Chondrocyte (in vitro differentiated cells): Measurements from ENCODE around the gene NINL. TPM values are rescaled to one million over a fixed set of nuclear protein-coding genes. Genes with fewer than 3 reads are reported as not detected.
A peak's percentile ranks its signal among the peaks of the same experiment; 100 is the strongest.

Experiments
- DNase-seq: peaks from one replicate; pipeline ENCODE4 v3.0.0; 2021; ENCODE audit warnings: mixed read lengths, low spot score
- H3K27ac Mint-ChIP-seq: one replicate; pipeline ENCODE4 v1.8.0; 2021; ENCODE audit warnings: mild to moderate bottlenecking, moderate library complexity, mixed read lengths; ENCODE audit not compliant: unreplicated experiment
- H3K27me3 Mint-ChIP-seq: 2 replicates; pipeline ENCODE4 v1.8.0; 2021; ENCODE audit warnings: low read depth, mixed read lengths
- H3K36me3 Mint-ChIP-seq: 2 replicates; pipeline ENCODE4 v1.8.0; 2021; ENCODE audit warnings: low read depth, mixed read lengths
- H3K4me1 Mint-ChIP-seq: 2 replicates; pipeline ENCODE4 v1.8.0; 2021; ENCODE audit warnings: low read depth, mild to moderate bottlenecking, mixed read lengths
- H3K4me3 Mint-ChIP-seq: one replicate; pipeline ENCODE4 v1.8.0; 2021; ENCODE audit warnings: mild to moderate bottlenecking, moderate library complexity, mixed read lengths; ENCODE audit not compliant: unreplicated experiment
- H3K9me3 Mint-ChIP-seq: 2 replicates; pipeline ENCODE4 v1.8.0; 2021; ENCODE audit warnings: low read depth, mixed read lengths
- total RNA-seq: library from RNA; stranded (reverse); gene quantifications from 3 replicates; pipeline ENCODE4 v1.2.1, GENCODE V29; 2021
- TF ChIP-seq, protein P1 (sequence below): fragments of 200-600 bp; sonication (generic); IDR thresholded peaks from 2 replicates; pipeline ENCODE4 v1.5.0; 2021; ENCODE audit warnings: antibody characterized with exemption, mild to moderate bottlenecking, moderate library complexity

Gene NINL
- total RNA-seq, 1 donor from 2014 or later: 10.6 TPM

DNA sequence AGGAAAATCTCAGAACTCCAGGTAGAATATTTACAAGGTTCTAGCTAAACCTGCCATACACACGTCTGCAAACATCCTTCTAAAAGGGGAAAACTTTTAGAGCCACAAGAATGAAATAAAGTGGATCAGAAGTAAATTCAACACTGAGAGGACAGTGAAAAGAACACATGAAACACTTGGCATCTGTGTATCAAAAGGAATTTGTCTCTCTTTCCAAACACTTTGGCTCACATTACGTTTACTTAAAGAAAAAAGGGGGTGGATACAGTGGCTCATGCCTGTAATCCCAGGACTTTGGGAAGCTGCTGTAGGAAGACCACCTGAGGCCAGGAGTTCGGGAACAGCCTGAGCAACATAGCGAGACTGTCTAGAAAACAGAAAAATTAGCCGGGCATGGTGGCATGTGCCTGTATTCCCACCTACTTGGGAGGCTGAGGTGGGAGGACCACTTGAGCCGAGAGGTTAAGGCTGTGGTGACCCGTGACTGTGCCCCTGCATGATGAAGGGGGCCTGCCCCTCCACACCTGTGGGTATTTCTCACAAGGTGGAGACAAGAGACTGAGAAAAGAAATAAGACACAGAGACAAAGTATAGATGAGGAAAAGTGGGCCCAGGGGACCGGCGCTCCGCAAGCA is 35.4 kb downstream of the NINL start:
- Mint-ChIP-seq H3K36me3 (no peaks in the 10 kb centered on the region), H3K27ac (peak overlapping the region; percentile 43), H3K4me1 (peaks cover 44% of the 10 kb centered on the region), H3K4me3 (no peak overlapping the region), H3K27me3 (no peaks in the 10 kb centered on the region), H3K9me3 (no peaks in the 10 kb centered on the region)
- DNase-seq: no peak
- TF ChIP-seq, protein P1, sequence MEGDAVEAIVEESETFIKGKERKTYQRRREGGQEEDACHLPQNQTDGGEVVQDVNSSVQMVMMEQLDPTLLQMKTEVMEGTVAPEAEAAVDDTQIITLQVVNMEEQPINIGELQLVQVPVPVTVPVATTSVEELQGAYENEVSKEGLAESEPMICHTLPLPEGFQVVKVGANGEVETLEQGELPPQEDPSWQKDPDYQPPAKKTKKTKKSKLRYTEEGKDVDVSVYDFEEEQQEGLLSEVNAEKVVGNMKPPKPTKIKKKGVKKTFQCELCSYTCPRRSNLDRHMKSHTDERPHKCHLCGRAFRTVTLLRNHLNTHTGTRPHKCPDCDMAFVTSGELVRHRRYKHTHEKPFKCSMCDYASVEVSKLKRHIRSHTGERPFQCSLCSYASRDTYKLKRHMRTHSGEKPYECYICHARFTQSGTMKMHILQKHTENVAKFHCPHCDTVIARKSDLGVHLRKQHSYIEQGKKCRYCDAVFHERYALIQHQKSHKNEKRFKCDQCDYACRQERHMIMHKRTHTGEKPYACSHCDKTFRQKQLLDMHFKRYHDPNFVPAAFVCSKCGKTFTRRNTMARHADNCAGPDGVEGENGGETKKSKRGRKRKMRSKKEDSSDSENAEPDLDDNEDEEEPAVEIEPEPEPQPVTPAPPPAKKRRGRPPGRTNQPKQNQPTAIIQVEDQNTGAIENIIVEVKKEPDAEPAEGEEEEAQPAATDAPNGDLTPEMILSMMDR: no peak

DNA sequence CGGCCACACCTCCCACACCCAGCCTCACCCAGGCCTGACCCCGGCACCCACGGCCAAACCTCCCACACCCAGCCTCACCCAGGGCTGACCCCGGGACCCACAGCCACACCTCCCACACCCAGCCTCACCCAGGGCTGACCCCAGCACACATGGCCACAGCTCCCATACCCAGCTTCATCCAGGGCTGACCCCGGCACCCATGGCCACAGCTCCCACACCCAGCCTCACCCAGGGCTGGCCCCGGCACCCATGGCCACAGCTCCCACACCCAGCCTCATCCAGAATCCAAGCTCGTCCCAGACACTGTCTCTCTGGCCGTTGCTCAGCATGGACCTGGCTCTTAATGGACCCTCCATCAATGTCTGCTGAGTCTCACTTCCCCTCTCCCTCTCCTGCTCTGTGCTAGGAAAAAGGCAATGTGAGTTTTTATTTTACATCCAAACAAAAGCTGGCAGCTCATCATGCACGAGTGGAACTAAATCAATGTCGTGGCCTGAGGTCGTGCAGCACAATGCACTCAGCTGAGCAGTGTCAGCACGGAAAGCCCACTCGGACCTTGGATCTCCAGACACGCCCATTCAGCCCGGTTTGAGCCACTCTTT is 36.1 kb downstream of the NINL start:
- H3K27ac Mint-ChIP-seq: no peak overlapping the region
- TF ChIP-seq, protein P1: no peak
- DNase-seq: no peak
- no peaks in the 10 kb centered on the region for H3K36me3 Mint-ChIP-seq
- H3K9me3 Mint-ChIP-seq: no peaks in the 10 kb centered on the region
- H3K4me1 Mint-ChIP-seq: peaks cover 51% of the 10 kb centered on the region
- no peaks in the 10 kb centered on the region for H3K27me3 Mint-ChIP-seq
- no peak overlapping the region for H3K4me3 Mint-ChIP-seq

DNA sequence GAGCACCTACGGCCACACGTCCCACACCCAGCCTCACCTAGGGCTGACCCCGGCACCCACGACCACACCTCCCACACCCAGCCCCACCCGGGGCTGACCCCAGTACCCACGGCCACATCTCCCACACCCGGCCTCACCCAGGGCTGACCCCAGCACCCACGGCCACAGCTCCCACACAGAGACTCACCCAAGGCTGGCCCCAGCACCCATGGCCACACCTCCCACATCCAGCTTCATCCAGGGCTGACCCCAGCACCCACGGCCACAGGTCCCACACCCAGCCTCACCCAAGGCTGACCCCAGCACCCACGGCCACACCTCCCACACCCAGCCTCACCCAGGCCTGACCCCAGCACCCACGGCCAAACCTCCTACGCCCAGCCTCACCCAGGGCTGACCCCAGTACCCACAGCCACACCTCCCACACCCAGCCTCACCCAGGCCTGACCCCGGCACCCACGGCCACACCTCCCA is 36.7 kb downstream of the NINL start:
- Mint-ChIP-seq H3K36me3 (no peaks in the 10 kb centered on the region), H3K9me3 (no peaks in the 10 kb centered on the region), H3K4me1 (peaks cover 51% of the 10 kb centered on the region), H3K4me3 (no peak overlapping the region), H3K27ac (no peak overlapping the region), H3K27me3 (no peaks in the 10 kb centered on the region)
- no peak for DNase-seq
- TF ChIP-seq, protein P1: no peak

DNA sequence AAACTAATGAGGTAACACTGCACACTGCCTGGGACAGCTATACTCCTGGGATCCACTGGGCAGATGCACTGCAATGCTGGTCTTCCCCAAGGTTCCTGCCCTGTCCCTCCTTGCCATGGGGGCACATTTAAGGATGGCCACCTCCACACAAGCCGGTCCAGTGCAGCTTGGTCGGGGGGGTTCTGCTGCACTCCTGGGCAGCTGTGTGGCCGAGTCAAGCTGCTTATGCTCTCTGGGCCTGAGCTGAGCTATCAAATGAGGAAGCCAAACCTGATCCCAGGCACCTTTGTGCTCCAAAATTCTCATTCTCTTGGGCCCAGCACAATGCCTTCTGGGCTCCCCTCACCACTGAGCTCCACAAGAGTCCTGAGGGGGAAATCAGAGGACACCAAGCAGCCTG is 37.3 kb downstream of the NINL start:
- Mint-ChIP-seq H3K4me3 (no peak overlapping the region), H3K4me1 (peaks cover 54% of the 10 kb centered on the region), H3K36me3 (no peaks in the 10 kb centered on the region)

DNA sequence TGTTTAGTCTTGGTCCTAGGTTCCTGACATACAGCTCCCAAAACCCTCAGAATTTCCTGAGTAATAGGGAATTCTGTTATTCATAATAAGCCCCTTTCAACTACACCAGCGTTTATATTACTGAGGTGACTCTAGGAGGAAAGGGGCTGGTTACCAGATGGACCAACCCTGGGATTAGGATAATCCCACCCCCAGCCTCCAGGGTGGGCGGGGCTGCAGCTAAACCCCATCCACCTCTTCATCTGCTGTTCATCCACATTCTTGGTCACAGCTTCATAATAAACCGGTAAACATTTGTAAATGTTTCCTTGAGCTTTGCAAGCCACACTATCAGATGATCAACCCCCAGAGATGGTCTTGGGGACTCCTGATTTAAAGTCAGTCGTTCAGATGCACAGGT is 38.3 kb downstream of the NINL start:
- no peak overlapping the region for H3K4me3 Mint-ChIP-seq
- H3K4me1 Mint-ChIP-seq: peaks cover 55% of the 10 kb centered on the region
- no peak overlapping the region for H3K27ac Mint-ChIP-seq
- no peaks in the 10 kb centered on the region for H3K36me3 Mint-ChIP-seq
- TF ChIP-seq, protein P1: no peak
- no peaks in the 10 kb centered on the region for H3K27me3 Mint-ChIP-seq
- H3K9me3 Mint-ChIP-seq: no peaks in the 10 kb centered on the region
- no peak for DNase-seq

More for the DNA sequence above, 37.3 kb downstream of the NINL start:
- no peaks in the 10 kb centered on the region for H3K9me3 Mint-ChIP-seq
- no peaks in the 10 kb centered on the region for H3K27me3 Mint-ChIP-seq
- DNase-seq: no peak
- TF ChIP-seq, protein P1: no peak
- no peak overlapping the region for H3K27ac Mint-ChIP-seq
